GM12878 (cell line): ENCODE measurements around the gene HOXD1. TPM values are rescaled to one million over a fixed set of nuclear protein-coding genes. Genes with fewer than 3 reads are reported as not detected.

Experiments
- ATAC-seq: fragments of 200-7000 bp; cut with Tn5 transposase; 3 replicates; pipeline ENCODE4 v1.9.1; 2020; ENCODE audit warnings: mild to moderate bottlenecking, moderate library complexity
- BruUV-seq: library from RNA; stranded (reverse); fragments of 400-500 nt; replicated peaks from 2 replicates; lab custom pipeline; 2021; lab: Mats Ljungman, UMichigan
- CTCF ChIA-PET: fragments of 300-600 bp; sonication (Branson Sonifier 250); formaldehyde crosslinking; extraction: SDS; loops from one replicate; lab custom pipeline; 2021; ENCODE audit warnings: inconsistent platforms; lab: Yijun Ruan, JAX
- POLR2A ChIA-PET: fragments of 350-600 bp; formaldehyde crosslinking; extraction: SDS; loops from one replicate; lab custom pipeline; 2021; ENCODE audit warnings: inconsistent platforms; lab: Charles Lee
- RAD21 ChIA-PET: fragments of 300-600 bp; sonication (Branson Sonifier 250); formaldehyde crosslinking; loops from one replicate; lab custom pipeline; 2023; ENCODE audit warnings: antibody characterized with exemption; ENCODE audit not compliant: unreplicated experiment; lab: Charles Lee
- SMC1A ChIA-PET: fragments of 300-600 bp; sonication (Branson Sonifier 250); formaldehyde crosslinking; loops from one replicate; lab custom pipeline; 2023; ENCODE audit not compliant: unreplicated experiment, uncharacterized antibody; lab: Charles Lee
- DNase-seq: peaks from one replicate; pipeline ENCODE4 v3.0.0-alpha.2; 2011; ENCODE audit warnings: low read depth, low spot score
- FAIRE-seq: peaks from 3 replicates; lab custom pipeline; 2011; peaks lifted over from hg19 to GRCh38; lab: Jason Lieb, UNC
- H2AFZ ChIP-seq: 2 replicates; pipeline ENCODE4 v1.6.0; 2011; ENCODE audit warnings: low read depth, low read length, control low read depth; ENCODE audit not compliant: control insufficient read depth
- H3K27ac ChIP-seq: 2 replicates; pipeline ENCODE4 v1.5.1; 2011; ENCODE audit warnings: control low read depth; ENCODE audit not compliant: control insufficient read depth, insufficient read depth
- H3K27me3 ChIP-seq, 2 experiments: replicated peaks in 1 of 2; 2 replicates each; pipeline versions ENCODE4 v1.6.0 to v1.6.1; 2011; ENCODE audit warnings: low read length in 1 of 2; ENCODE audit not compliant: control insufficient read depth in 2 of 2, insufficient read depth in 2 of 2
- H3K36me3 ChIP-seq, 2 experiments: 2 replicates each; pipeline ENCODE4 v1.5.1; 2011; ENCODE audit warnings: low read length in 1 of 2; ENCODE audit not compliant: control insufficient read depth in 2 of 2, insufficient read depth in 2 of 2
- H3K4me1 ChIP-seq: 2 replicates; pipeline ENCODE4 v1.6.1; 2011; ENCODE audit warnings: mild to moderate bottlenecking, low read length, moderate library complexity, mixed read lengths; ENCODE audit not compliant: control insufficient read depth, insufficient read depth
- H3K4me2 ChIP-seq: 2 replicates; pipeline ENCODE4 v1.6.0; 2011; ENCODE audit warnings: control low read depth; ENCODE audit not compliant: control insufficient read depth, insufficient read depth
- H3K4me3 ChIP-seq: fragments of 200-600 bp; sonication (generic); 2 replicates; pipeline ENCODE4 v1.5.1; 2016
- H3K79me2 ChIP-seq: 2 replicates; pipeline ENCODE4 v1.6.0; 2011; ENCODE audit warnings: low read length; ENCODE audit not compliant: control insufficient read depth, insufficient read depth
- H3K9ac ChIP-seq: 2 replicates; pipeline ENCODE4 v1.8.0; 2011; ENCODE audit warnings: low read length, control low read depth, mixed read lengths; ENCODE audit not compliant: control insufficient read depth, insufficient read depth
- H3K9me3 ChIP-seq: replicated peaks from 3 replicates; pipeline ENCODE4 v1.5.1; 2011; ENCODE audit warnings: mild to moderate bottlenecking, low read length; ENCODE audit not compliant: control insufficient read depth, insufficient read depth
- H4K20me1 ChIP-seq: 2 replicates; pipeline ENCODE4 v1.6.0; 2011; ENCODE audit not compliant: control insufficient read depth, insufficient read depth
- BMI1 ChIP-seq: fragments of 450-650 bp; IDR thresholded peaks from 2 replicates; pipeline ENCODE4 v1.6.1; 2016; ENCODE audit warnings: mild to moderate bottlenecking, moderate library complexity, borderline replicate concordance
- WGBS: methylation state at CpG from one replicate; pipeline ENCODE4 v1.1.6; 2016; ENCODE audit warnings: low lambda C conversion rate; ENCODE audit not compliant: insufficient replicate concordance, insufficient coverage; ENCODE audit errors: missing lambda C conversion rate; 5-methylcytosine and 5-hydroxymethylcytosine counted together
- in situ Hi-C: fragments of 300-500 bp; cut with MboI; formaldehyde crosslinking; loops from 9 replicates; pipeline ENCODE4 v1.14.3; 2018; ENCODE audit warnings: mixed read lengths
- intact Hi-C: fragments of 100-400 bp; cut with micrococcal nuclease; formaldehyde crosslinking; loops from one replicate; pipeline ENCODE4 v1.14.2; 2022; ENCODE audit not compliant: unreplicated experiment
- polyA plus RNA-seq, 11 experiments: library from polyadenylated mRNA; depleted of rRNA in 4 of 11; unstranded in 6 of 11; stranded (reverse) in 5 of 11; fragments of >200 nt; fragmentation: Nextera tagmentation in 4 of 11; fragmentation: Illumina TruSeq in 1 of 11; extraction: Ambion mirVana in 4 of 11; extraction: Trizol in 1 of 11; gene quantifications; 1 replicate in 1 of 11; 2 replicates in 10 of 11; pipeline versions ENCODE4 v1.2.1 to v1.2.3, GENCODE V29; 2011 to 2016; ENCODE audit warnings: inconsistent platforms in 2 of 11, missing spikeins in 2 of 11, low read depth in 1 of 11
- total RNA-seq, 4 experiments: library from RNA; depleted of rRNA in 3 of 4; stranded (reverse); fragments of >200 nt in 3 of 4; fragmentation: Illumina TruSeq in 1 of 4; extraction: Trizol in 1 of 4; gene quantifications; 2 replicates each; pipeline versions ENCODE4 v1.2.1 to v1.2.3, GENCODE V29; 2013 to 2021
- TF ChIP-seq, protein P1 (sequence below), 3 experiments: IDR thresholded peaks in 2 of 3; conservative IDR thresholded peaks in 1 of 3; 2 replicates each; pipeline ENCODE4 v1.5.1; 2011; ENCODE audit warnings: low read depth in 3 of 3, low read length in 3 of 3, mild to moderate bottlenecking in 3 of 3, control low read depth in 2 of 3, moderate library complexity in 2 of 3, inconsistent platforms in 1 of 3, mixed read lengths in 1 of 3; ENCODE audit not compliant: control insufficient read depth in 2 of 3, insufficient read depth in 1 of 3; ENCODE audit errors: extremely low read depth in 1 of 3
- TF ChIP-seq, protein P2 (sequence below): IDR thresholded peaks from 2 replicates; pipeline ENCODE4 v1.6.1; 2012; ENCODE audit warnings: mild to moderate bottlenecking, low read depth, low read length

The HOXD1 gene
- total and polyA plus RNA-seq, 10 of the 15 experiments (the other 5 are each of a cell fraction or from before 2014, with no cell fraction given): not detected

- TF ChIP-seq, protein P1, sequence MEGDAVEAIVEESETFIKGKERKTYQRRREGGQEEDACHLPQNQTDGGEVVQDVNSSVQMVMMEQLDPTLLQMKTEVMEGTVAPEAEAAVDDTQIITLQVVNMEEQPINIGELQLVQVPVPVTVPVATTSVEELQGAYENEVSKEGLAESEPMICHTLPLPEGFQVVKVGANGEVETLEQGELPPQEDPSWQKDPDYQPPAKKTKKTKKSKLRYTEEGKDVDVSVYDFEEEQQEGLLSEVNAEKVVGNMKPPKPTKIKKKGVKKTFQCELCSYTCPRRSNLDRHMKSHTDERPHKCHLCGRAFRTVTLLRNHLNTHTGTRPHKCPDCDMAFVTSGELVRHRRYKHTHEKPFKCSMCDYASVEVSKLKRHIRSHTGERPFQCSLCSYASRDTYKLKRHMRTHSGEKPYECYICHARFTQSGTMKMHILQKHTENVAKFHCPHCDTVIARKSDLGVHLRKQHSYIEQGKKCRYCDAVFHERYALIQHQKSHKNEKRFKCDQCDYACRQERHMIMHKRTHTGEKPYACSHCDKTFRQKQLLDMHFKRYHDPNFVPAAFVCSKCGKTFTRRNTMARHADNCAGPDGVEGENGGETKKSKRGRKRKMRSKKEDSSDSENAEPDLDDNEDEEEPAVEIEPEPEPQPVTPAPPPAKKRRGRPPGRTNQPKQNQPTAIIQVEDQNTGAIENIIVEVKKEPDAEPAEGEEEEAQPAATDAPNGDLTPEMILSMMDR (IDR thresholded peaks at IDR 0.05 in 2 of 3, conservative IDR thresholded peaks at IDR 0.05 in 1 of 3; ENCODE audit: control insufficient read depth in 2 of 3, extremely low read depth in 1 of 3, insufficient read depth in 1 of 3, low read depth in 3 of 3, low read length in 3 of 3): no peak
- TF ChIP-seq, protein P2, sequence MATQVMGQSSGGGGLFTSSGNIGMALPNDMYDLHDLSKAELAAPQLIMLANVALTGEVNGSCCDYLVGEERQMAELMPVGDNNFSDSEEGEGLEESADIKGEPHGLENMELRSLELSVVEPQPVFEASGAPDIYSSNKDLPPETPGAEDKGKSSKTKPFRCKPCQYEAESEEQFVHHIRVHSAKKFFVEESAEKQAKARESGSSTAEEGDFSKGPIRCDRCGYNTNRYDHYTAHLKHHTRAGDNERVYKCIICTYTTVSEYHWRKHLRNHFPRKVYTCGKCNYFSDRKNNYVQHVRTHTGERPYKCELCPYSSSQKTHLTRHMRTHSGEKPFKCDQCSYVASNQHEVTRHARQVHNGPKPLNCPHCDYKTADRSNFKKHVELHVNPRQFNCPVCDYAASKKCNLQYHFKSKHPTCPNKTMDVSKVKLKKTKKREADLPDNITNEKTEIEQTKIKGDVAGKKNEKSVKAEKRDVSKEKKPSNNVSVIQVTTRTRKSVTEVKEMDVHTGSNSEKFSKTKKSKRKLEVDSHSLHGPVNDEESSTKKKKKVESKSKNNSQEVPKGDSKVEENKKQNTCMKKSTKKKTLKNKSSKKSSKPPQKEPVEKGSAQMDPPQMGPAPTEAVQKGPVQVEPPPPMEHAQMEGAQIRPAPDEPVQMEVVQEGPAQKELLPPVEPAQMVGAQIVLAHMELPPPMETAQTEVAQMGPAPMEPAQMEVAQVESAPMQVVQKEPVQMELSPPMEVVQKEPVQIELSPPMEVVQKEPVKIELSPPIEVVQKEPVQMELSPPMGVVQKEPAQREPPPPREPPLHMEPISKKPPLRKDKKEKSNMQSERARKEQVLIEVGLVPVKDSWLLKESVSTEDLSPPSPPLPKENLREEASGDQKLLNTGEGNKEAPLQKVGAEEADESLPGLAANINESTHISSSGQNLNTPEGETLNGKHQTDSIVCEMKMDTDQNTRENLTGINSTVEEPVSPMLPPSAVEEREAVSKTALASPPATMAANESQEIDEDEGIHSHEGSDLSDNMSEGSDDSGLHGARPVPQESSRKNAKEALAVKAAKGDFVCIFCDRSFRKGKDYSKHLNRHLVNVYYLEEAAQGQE: no peak
- TF ChIP-seq, all 136 proteins: peak for 0
Measured at GRCh38 chr2:176234940-176235339, 46.5 kb downstream of the HOXD1 start (continued).

- in situ Hi-C loops (no loop called here), intact Hi-C loops (no loop called here)
- no peaks in the 10 kb centered on the region for H3K4me1 ChIP-seq
- H3K4me3 ChIP-seq: no peak overlapping the region
- no peaks in the 10 kb centered on the region for H3K9me3 ChIP-seq
- CTCF ChIA-PET: no interaction called here
- no peaks in the 10 kb centered on the region; a peak in 1 of 4 replicates for H3K27me3 ChIP-seq
- no TSS peak for BruUV-seq
- no peak for TF ChIP-seq BMI1
- TF ChIP-seq, all 136 proteins: peak for 0
- WGBS: 13% methylated on average over 4 of the region's 4 CpGs
- ATAC-seq (no peak), FAIRE-seq (no peak), DNase-seq (no peak)
- ChIA-PET SMC1A (no interaction called here), POLR2A (no interaction called here), RAD21 (no interaction called here)
- no peaks in the 10 kb centered on the region for H3K36me3 ChIP-seq
- no peaks in the 10 kb centered on the region for H4K20me1 ChIP-seq
- no peak overlapping the region for H3K4me2 ChIP-seq
- no peak overlapping the region for H3K9ac ChIP-seq
- no peak overlapping the region for H3K27ac ChIP-seq
- no peak overlapping the region for H2AFZ ChIP-seq
- H3K79me2 ChIP-seq: no peaks in the 10 kb centered on the region
Measured at GRCh38 chr2:176237456-176237855, 49.0 kb downstream of the HOXD1 start.
